Smooth muscle cell (in vitro differentiated cells): ENCODE data around the gene CEP83. TPM values are rescaled to one million over a fixed set of nuclear protein-coding genes. Genes with fewer than 3 reads are reported as not detected.

Experiments
- DNase-seq: peaks from one replicate; lab custom pipeline; 2025; ENCODE audit not compliant: unreplicated experiment; lab: John Stamatoyannopoulos, UW
- H2AFZ ChIP-seq: fragments of 200-600 bp; sonication (generic); 2 replicates; pipeline ENCODE4 v1.6.0; 2016; ENCODE audit warnings: antibody characterized with exemption, low read depth, mild to moderate bottlenecking
- H3F3A ChIP-seq: fragments of 200-600 bp; sonication (generic); 2 replicates; pipeline ENCODE4 v1.6.0; 2017; ENCODE audit warnings: antibody characterized with exemption, low read depth
- H3K27ac ChIP-seq: fragments of 200-600 bp; sonication (generic); 2 replicates; pipeline ENCODE4 v1.5.1; 2016; ENCODE audit warnings: low read depth, mild to moderate bottlenecking
- H3K27me3 ChIP-seq: fragments of 200-600 bp; sonication (generic); 2 replicates; pipeline ENCODE4 v1.6.1; 2016; ENCODE audit warnings: low read depth, mild to moderate bottlenecking
- H3K36me3 ChIP-seq: fragments of 200-600 bp; sonication (generic); 2 replicates; pipeline ENCODE4 v1.5.1; 2016; ENCODE audit warnings: low read depth
- H3K4me1 ChIP-seq: fragments of 200-600 bp; sonication (generic); 2 replicates; pipeline ENCODE4 v1.5.1; 2016; ENCODE audit warnings: low read depth
- H3K4me2 ChIP-seq: fragments of 200-600 bp; sonication (generic); 2 replicates; pipeline ENCODE4 v1.6.0; 2016; ENCODE audit warnings: mild to moderate bottlenecking
- H3K4me3 ChIP-seq: fragments of 200-600 bp; sonication (generic); 2 replicates; pipeline ENCODE4 v1.5.1; 2016; ENCODE audit warnings: mild to moderate bottlenecking
- H3K79me2 ChIP-seq: fragments of 200-600 bp; sonication (generic); 2 replicates; pipeline ENCODE4 v1.6.0; 2016; ENCODE audit warnings: low read depth, mild to moderate bottlenecking
- H3K9ac ChIP-seq: fragments of 200-600 bp; sonication (generic); 2 replicates; pipeline ENCODE4 v1.6.0; 2016; ENCODE audit warnings: low read depth
- H3K9me3 ChIP-seq: fragments of 200-600 bp; sonication (generic); replicated peaks from 2 replicates; pipeline ENCODE4 v1.5.1; 2016; ENCODE audit warnings: low read depth
- H4K20me1 ChIP-seq: fragments of 200-600 bp; sonication (generic); 2 replicates; pipeline ENCODE4 v1.6.0; 2016; ENCODE audit warnings: low read depth
- CTCF ChIP-seq: fragments of 200-600 bp; sonication (generic); IDR thresholded peaks from 2 replicates; pipeline ENCODE4 v1.5.1; 2017; ENCODE audit warnings: borderline replicate concordance, mild to moderate bottlenecking, antibody characterized with exemption; ENCODE audit not compliant: insufficient read depth, poor library complexity, severe bottlenecking
- WGBS: methylation state at CpG from one replicate; pipeline ENCODE4 v1.1.7; 2016; ENCODE audit warnings: low lambda C conversion rate; 5-methylcytosine and 5-hydroxymethylcytosine counted together
- polyA plus RNA-seq: library from polyadenylated mRNA; unstranded; fragments of >200 nt; fragmentation: Nextera tagmentation; extraction: Ambion mirVana; gene quantifications from 2 replicates; pipeline ENCODE4 v1.2.1, GENCODE V29; 2016
- total RNA-seq: library from RNA; depleted of rRNA; stranded (reverse); fragments of >200 nt; gene quantifications from 2 replicates; pipeline ENCODE4 v1.2.3, GENCODE V29; 2014

CEP83 gene
- total and polyA plus RNA-seq, 2 experiments from 2014 or later: 2.8 to 30.3 TPM

- H3K9me3 ChIP-seq: no peaks in the 10 kb centered on the region
- H3K4me2 ChIP-seq: no peak overlapping the region
- no peak overlapping the region for H3K9ac ChIP-seq
- no peak overlapping the region for H2AFZ ChIP-seq
- 52% methylated on average over 4 of the region's 4 CpGs for WGBS
- H4K20me1 ChIP-seq: no peaks in the 10 kb centered on the region
- H3K36me3 ChIP-seq: no peaks in the 10 kb centered on the region
- no peak for TF ChIP-seq CTCF
- peaks cover 27% of the 10 kb centered on the region for H3K4me1 ChIP-seq
- H3F3A ChIP-seq: peaks cover 8% of the 10 kb centered on the region
- no peak overlapping the region for H3K4me3 ChIP-seq
- no peak for DNase-seq
- peaks cover 52% of the 10 kb centered on the region for H3K27me3 ChIP-seq
- H3K79me2 ChIP-seq: no peaks in the 10 kb centered on the region
- H3K27ac ChIP-seq: no peak overlapping the region
These were observed 173.0 kb downstream of the CEP83 start for GRCh38 chr12:94286583-94287244.

- TF ChIP-seq CTCF: no peak
- Histone ChIP-seq H4K20me1 (no peaks in the 10 kb centered on the region), H3K9me3 (no peaks in the 10 kb centered on the region), H3K9ac (no peak overlapping the region), H3K4me2 (no peak overlapping the region), H3K79me2 (no peaks in the 10 kb centered on the region), H3K27ac (no peak overlapping the region), H2AFZ (no peak overlapping the region), H3K27me3 (peaks cover 59% of the 10 kb centered on the region), H3K4me1 (peaks cover 27% of the 10 kb centered on the region), H3K4me3 (no peak overlapping the region), H3F3A (peaks cover 8% of the 10 kb centered on the region), H3K36me3 (no peaks in the 10 kb centered on the region)
- 28% methylated on average over 8 of the region's 8 CpGs for WGBS
- DNase-seq: no peak
These were observed 173.6 kb downstream of the CEP83 start for GRCh38 chr12:94285943-94286582.

GRCh38 chr12:94284859-94285258, 174.8 kb downstream of the CEP83 start:
- H3K79me2 ChIP-seq: no peaks in the 10 kb centered on the region
- H3K4me1 ChIP-seq: peaks cover 17% of the 10 kb centered on the region
- no peaks in the 10 kb centered on the region for H3K36me3 ChIP-seq
- no peak overlapping the region for H2AFZ ChIP-seq
- H3K9ac ChIP-seq: no peak overlapping the region
- no peaks in the 10 kb centered on the region for H3F3A ChIP-seq
- H4K20me1 ChIP-seq: no peaks in the 10 kb centered on the region
- H3K9me3 ChIP-seq: no peaks in the 10 kb centered on the region
- H3K4me3 ChIP-seq: no peak overlapping the region
- no peak overlapping the region for H3K27ac ChIP-seq
- no peak overlapping the region for H3K4me2 ChIP-seq
- H3K27me3 ChIP-seq: peaks cover 71% of the 10 kb centered on the region
- 81% methylated on average over 2 of the region's 2 CpGs for WGBS
- no peak for TF ChIP-seq CTCF
- DNase-seq: no peak
